PC-9 (cell line): ENCODE measurements around the gene TRIM26.

Source experiments
- CTCF ChIP-seq: fragments of 200-600 bp; sonication (generic); conservative IDR thresholded peaks from 2 replicates; pipeline ENCODE4 v1.6.1; 2017; ENCODE audit warnings: mixed run types, antibody characterized with exemption, mild to moderate bottlenecking, moderate library complexity
- EZH2 ChIP-seq: fragments of 200-600 bp; sonication (generic); IDR thresholded peaks from 2 replicates; pipeline ENCODE4 v1.8.0; 2017; ENCODE audit warnings: antibody characterized with exemption, low read depth

- TF ChIP-seq EZH2 = no peak
- no peak for TF ChIP-seq CTCF
These were observed 1.4 kb upstream of the TRIM26 start for GRCh38 chr6:30214657-30214982.
